GM23338 (cell line): ENCODE measurements around the gene FGF10. TPM values are rescaled to one million over a fixed set of nuclear protein-coding genes. Genes with fewer than 3 reads are reported as not detected.

ENCODE experiments used
- ATAC-seq: fragments of 200-7000 bp; cut with Tn5 transposase; 3 replicates; pipeline ENCODE4 v1.9.1; 2020
- DNase-seq: peaks from one replicate; pipeline ENCODE4 v3.0.0-alpha.2; 2015; ENCODE audit warnings: low spot score
- H2AFZ ChIP-seq: fragments of 200-600 bp; sonication (generic); 2 replicates; pipeline ENCODE4 v1.8.0; 2016; ENCODE audit warnings: antibody characterized with exemption, mild to moderate bottlenecking, moderate library complexity
- H3F3A ChIP-seq: fragments of 200-600 bp; sonication (generic); replicated peaks from 2 replicates; pipeline ENCODE4 v1.8.0; 2017; ENCODE audit warnings: antibody characterized with exemption, mixed run types, low read depth
- H3K27ac ChIP-seq: fragments of 200-600 bp; sonication (generic); 2 replicates; pipeline ENCODE4 v1.6.1; 2016; ENCODE audit warnings: low read depth
- H3K27me3 ChIP-seq: fragments of 200-600 bp; sonication (generic); 2 replicates; pipeline ENCODE4 v1.8.0; 2016; ENCODE audit warnings: mild to moderate bottlenecking, mixed run types, moderate library complexity; ENCODE audit not compliant: insufficient read depth
- H3K36me3 ChIP-seq: fragments of 200-600 bp; sonication (generic); 2 replicates; pipeline ENCODE4 v1.8.0; 2016; ENCODE audit warnings: mild to moderate bottlenecking; ENCODE audit not compliant: insufficient read depth
- H3K4me1 ChIP-seq: fragments of 200-600 bp; sonication (generic); 2 replicates; pipeline ENCODE4 v1.8.0; 2016; ENCODE audit warnings: mild to moderate bottlenecking, moderate library complexity; ENCODE audit not compliant: insufficient read depth
- H3K4me2 ChIP-seq: fragments of 200-600 bp; sonication (generic); 2 replicates; pipeline ENCODE4 v1.7.1; 2017; ENCODE audit warnings: mixed run types
- H3K4me3 ChIP-seq: fragments of 200-600 bp; sonication (generic); 2 replicates; pipeline ENCODE4 v1.6.1; 2016; ENCODE audit warnings: mixed run types
- H3K79me2 ChIP-seq: fragments of 200-600 bp; sonication (generic); replicated peaks from 2 replicates; pipeline ENCODE4 v1.8.0; 2017; ENCODE audit warnings: mild to moderate bottlenecking; ENCODE audit not compliant: insufficient read depth
- H3K9me2 ChIP-seq: fragments of 200-600 bp; sonication (generic); 2 replicates; pipeline ENCODE4 v1.8.0; 2017; ENCODE audit not compliant: insufficient read depth
- H4K20me1 ChIP-seq: fragments of 200-600 bp; sonication (generic); replicated peaks from 2 replicates; pipeline ENCODE4 v1.8.0; 2017; ENCODE audit warnings: mild to moderate bottlenecking; ENCODE audit not compliant: insufficient read depth
- H3K27ac Mint-ChIP-seq: 2 replicates; pipeline ENCODE4 v1.8.0; 2020; ENCODE audit warnings: inconsistent platforms, mild to moderate bottlenecking, moderate library complexity, mixed read lengths
- H3K27me3 Mint-ChIP-seq: 3 replicates; pipeline ENCODE4 v1.8.0; 2022; ENCODE audit warnings: low read depth, mild to moderate bottlenecking, moderate library complexity, mixed read lengths, inconsistent platforms; ENCODE audit not compliant: insufficient read depth, poor library complexity
- H3K36me3 Mint-ChIP-seq: 3 replicates; pipeline ENCODE4 v1.8.0; 2021; ENCODE audit warnings: low read depth, mild to moderate bottlenecking, inconsistent platforms, moderate library complexity, mixed read lengths
- H3K4me1 Mint-ChIP-seq: 3 replicates; pipeline ENCODE4 v1.8.0; 2020; ENCODE audit warnings: mild to moderate bottlenecking, inconsistent platforms, mixed read lengths
- H3K4me3 Mint-ChIP-seq: 3 replicates; pipeline ENCODE4 v1.8.0; 2021; ENCODE audit warnings: moderate library complexity, mild to moderate bottlenecking, inconsistent platforms, mixed read lengths
- H3K9me3 Mint-ChIP-seq: 3 replicates; pipeline ENCODE4 v1.8.0; 2020; ENCODE audit warnings: moderate library complexity, mild to moderate bottlenecking, inconsistent platforms, mixed read lengths
- CREB1 ChIP-seq: fragments of 250-450 bp; sonication (Bioruptor Pico); IDR thresholded peaks from 2 replicates; pipeline ENCODE4 v1.5.0; 2020; ENCODE audit warnings: low read depth, mild to moderate bottlenecking, moderate library complexity
- ETS1 ChIP-seq: IDR thresholded peaks from 2 replicates; pipeline ENCODE4 v1.6.1; 2016; ENCODE audit warnings: antibody characterized with exemption
- EZH2 ChIP-seq: fragments of 200-600 bp; sonication (generic); IDR thresholded peaks from one replicate; pipeline ENCODE4 v1.8.0; 2017; ENCODE audit warnings: antibody characterized with exemption, mild to moderate bottlenecking, low read depth; ENCODE audit not compliant: unreplicated experiment
- EZH2phosphoT487 ChIP-seq: fragments of 200-600 bp; sonication (generic); IDR thresholded peaks from one replicate; pipeline ENCODE4 v1.8.1; 2018; ENCODE audit warnings: antibody characterized with exemption; ENCODE audit not compliant: unreplicated experiment
- JUNB ChIP-seq: IDR thresholded peaks from one replicate; pipeline ENCODE4 v1.6.1; 2016; ENCODE audit warnings: antibody characterized with exemption; ENCODE audit not compliant: unreplicated experiment
- POLR2AphosphoS5 ChIP-seq: IDR thresholded peaks from 2 replicates; pipeline ENCODE4 v1.6.1; 2016; ENCODE audit warnings: antibody characterized with exemption, low read depth
- REST ChIP-seq: IDR thresholded peaks from one replicate; pipeline ENCODE4 v1.6.1; 2018; ENCODE audit warnings: antibody characterized with exemption; ENCODE audit not compliant: unreplicated experiment
- polyA plus RNA-seq: library from polyadenylated mRNA; unstranded; fragments of >200 nt; fragmentation: Nextera tagmentation; extraction: Ambion mirVana; gene quantifications from 2 replicates; pipeline ENCODE4 v1.2.1, GENCODE V29; 2016
- total RNA-seq: library from RNA; depleted of rRNA; stranded (reverse); fragments of >200 nt; shearing (Covaris generic); gene quantifications from 2 replicates; pipeline ENCODE4 v1.2.3, GENCODE V29; 2014
- TF ChIP-seq, protein P1 (sequence below), 2 experiments: fragments of 200-600 bp in 1 of 2; sonication (generic) in 1 of 2; conservative IDR thresholded peaks; 2 replicates each; pipeline versions ENCODE4 v1.5.1 to v1.6.1; 2016 to 2017; ENCODE audit warnings: antibody characterized with exemption in 2 of 2, low read depth in 2 of 2, mild to moderate bottlenecking in 2 of 2, moderate library complexity in 1 of 2

FGF10 gene
- total and polyA plus RNA-seq, 2 experiments from 2014 or later, result 0.24 to 0.50 TPM

DNA sequence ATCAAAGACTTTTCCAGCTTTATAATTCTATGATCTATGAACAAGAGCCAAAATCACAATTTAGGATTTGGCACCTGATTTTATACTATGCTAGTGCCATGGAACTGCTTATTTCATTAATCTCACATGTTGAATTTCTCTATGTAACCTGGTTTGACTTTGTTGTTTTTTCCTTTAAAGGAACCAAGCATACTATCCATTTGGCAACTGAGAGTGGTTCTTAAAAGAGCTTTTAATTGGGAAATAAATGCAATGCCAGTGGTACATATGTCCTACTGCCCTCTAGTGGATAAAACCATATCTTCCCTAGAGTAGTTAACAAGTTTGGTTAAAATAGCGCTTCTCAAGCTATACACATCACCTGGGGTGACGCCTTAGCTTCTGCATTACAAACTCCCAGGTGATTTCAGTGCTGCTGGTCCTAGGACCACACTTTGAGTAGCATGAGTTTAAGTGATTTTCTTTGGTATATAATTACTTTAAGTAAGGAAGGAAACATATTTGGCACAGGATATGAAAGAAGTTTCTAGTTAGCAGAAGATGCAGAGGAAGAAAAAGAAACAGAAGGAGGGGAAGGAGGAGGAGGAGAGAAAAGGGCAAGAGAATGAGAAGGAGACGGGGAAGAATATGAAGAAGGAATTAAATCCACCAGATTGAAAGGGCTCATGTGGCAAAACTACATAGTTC, 56.8 kb downstream of the FGF10 start:
- no peaks in the 10 kb centered on the region for H3F3A ChIP-seq
- H3K4me1 ChIP-seq, result no peaks in the 10 kb centered on the region
- Mint-ChIP-seq H3K27me3 (peaks cover 2% of the 10 kb centered on the region), H3K36me3 (no peaks in the 10 kb centered on the region), H3K4me1 (peaks cover 14% of the 10 kb centered on the region; the same call in 2 of the 3 replicates), H3K4me3 (no peak overlapping the region), H3K9me3 (no peaks in the 10 kb centered on the region), H3K27ac (no peak overlapping the region)
- ATAC-seq, result peak; percentile 95
- H2AFZ ChIP-seq, result no peak overlapping the region
- no peak for TF ChIP-seq EZH2phosphoT487
- no peak for TF ChIP-seq REST
- TF ChIP-seq, protein P1, sequence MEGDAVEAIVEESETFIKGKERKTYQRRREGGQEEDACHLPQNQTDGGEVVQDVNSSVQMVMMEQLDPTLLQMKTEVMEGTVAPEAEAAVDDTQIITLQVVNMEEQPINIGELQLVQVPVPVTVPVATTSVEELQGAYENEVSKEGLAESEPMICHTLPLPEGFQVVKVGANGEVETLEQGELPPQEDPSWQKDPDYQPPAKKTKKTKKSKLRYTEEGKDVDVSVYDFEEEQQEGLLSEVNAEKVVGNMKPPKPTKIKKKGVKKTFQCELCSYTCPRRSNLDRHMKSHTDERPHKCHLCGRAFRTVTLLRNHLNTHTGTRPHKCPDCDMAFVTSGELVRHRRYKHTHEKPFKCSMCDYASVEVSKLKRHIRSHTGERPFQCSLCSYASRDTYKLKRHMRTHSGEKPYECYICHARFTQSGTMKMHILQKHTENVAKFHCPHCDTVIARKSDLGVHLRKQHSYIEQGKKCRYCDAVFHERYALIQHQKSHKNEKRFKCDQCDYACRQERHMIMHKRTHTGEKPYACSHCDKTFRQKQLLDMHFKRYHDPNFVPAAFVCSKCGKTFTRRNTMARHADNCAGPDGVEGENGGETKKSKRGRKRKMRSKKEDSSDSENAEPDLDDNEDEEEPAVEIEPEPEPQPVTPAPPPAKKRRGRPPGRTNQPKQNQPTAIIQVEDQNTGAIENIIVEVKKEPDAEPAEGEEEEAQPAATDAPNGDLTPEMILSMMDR (conservative IDR thresholded peaks at IDR 0.05; ENCODE audit: low read depth in 2 of 2), result peak; percentile 70 to 80
- no peak overlapping the region for H3K4me3 ChIP-seq
- DNase-seq, result peak; percentile 94
- no peaks in the 10 kb centered on the region for H3K36me3 ChIP-seq
- no peaks in the 10 kb centered on the region for H3K27me3 ChIP-seq
- no peak overlapping the region for H3K4me2 ChIP-seq
- H4K20me1 ChIP-seq, result no peaks in the 10 kb centered on the region
- no peaks in the 10 kb centered on the region for H3K9me2 ChIP-seq
- no peak overlapping the region for H3K27ac ChIP-seq
- H3K79me2 ChIP-seq, result no peaks in the 10 kb centered on the region

DNA sequence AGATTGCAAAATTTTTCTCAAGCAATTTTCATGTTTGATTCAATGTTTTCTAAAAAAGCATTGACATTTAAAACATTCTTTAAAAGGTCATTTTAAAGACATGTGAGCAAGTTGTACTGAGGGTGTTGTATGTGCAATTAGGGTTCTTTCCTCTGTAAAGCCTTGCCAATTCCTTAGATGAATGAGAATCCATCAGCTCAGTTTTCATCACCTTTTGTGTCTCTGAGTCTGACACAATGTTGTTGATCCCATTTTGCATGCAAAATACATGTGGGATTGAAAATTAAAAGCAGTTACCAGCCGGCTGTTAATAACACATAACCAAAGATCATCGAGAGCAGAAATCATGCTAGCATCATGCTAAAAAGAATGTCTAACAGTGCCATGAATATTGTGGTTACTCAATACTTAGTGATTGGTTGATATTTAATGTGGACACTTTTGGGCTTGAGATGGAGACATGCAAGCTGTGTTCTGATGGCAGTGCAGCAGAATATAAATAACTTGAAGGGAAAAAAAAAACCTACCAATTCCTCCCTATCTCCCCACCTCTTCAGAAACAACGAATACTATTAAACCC, 57.7 kb downstream of the FGF10 start:
- H3K36me3 Mint-ChIP-seq, result no peaks in the 10 kb centered on the region
- H3K4me2 ChIP-seq, result no peak overlapping the region
- no peaks in the 10 kb centered on the region for H3K9me2 ChIP-seq
- H3K79me2 ChIP-seq, result no peaks in the 10 kb centered on the region
- H3K4me1 Mint-ChIP-seq, result peaks cover 14% of the 10 kb centered on the region; the same call in 2 of the 3 replicates
- no peak overlapping the region for H2AFZ ChIP-seq
- H3K36me3 ChIP-seq, result no peaks in the 10 kb centered on the region
- no peak for DNase-seq
- peaks cover 2% of the 10 kb centered on the region for H3K27me3 Mint-ChIP-seq
- no peaks in the 10 kb centered on the region for H3K9me3 Mint-ChIP-seq
- no peaks in the 10 kb centered on the region for H4K20me1 ChIP-seq
- no peak for ATAC-seq
- H3K27ac ChIP-seq, result no peak overlapping the region
- H3K4me3 Mint-ChIP-seq, result no peak overlapping the region
- H3K27ac Mint-ChIP-seq, result no peak overlapping the region; the same call in 1 of the 2 replicates
- no peaks in the 10 kb centered on the region for H3K4me1 ChIP-seq
- no peak overlapping the region for H3K4me3 ChIP-seq
- no peaks in the 10 kb centered on the region for H3K27me3 ChIP-seq
- H3F3A ChIP-seq, result no peaks in the 10 kb centered on the region
- TF ChIP-seq JUNB (no peak), ETS1 (no peak), POLR2AphosphoS5 (no peak), EZH2 (no peak), CREB1 (CRISPR knock-in tag) (no peak)
